ENCODE data around the gene TGFBR3L.
"Not testable (repeated sequence)": the region's sequence is repeated elsewhere in the genome, so short reads cannot be mapped to it uniquely, and the experiment has no call there.

TGFBR3L gene

GRCh38 chr19:7928334-7928706 is 13.7 kb downstream of the TGFBR3L start:
- no peak for DNase-seq (ENCODE audit: low spot score)

- peak; percentile 83 for DNase-seq (ENCODE audit: low spot score)
Observed at GRCh38 chr19:7928741-7929701, 14.4 kb downstream of the TGFBR3L start.

GRCh38 chr19:7930030-7930429 is 15.4 kb downstream of the TGFBR3L start:
- not testable (repeated sequence) for DNase-seq (ENCODE audit: low spot score)

GRCh38 chr19:7930765-7931164 is 16.1 kb downstream of the TGFBR3L start:
- no peak for DNase-seq (ENCODE audit: low spot score)

GRCh38 chr19:7931221-7932061 is 16.8 kb downstream of the TGFBR3L start:
- DNase-seq (ENCODE audit: low spot score), result no peak

GRCh38 chr19:7932276-7932929 is 17.8 kb downstream of the TGFBR3L start:
- no peak for DNase-seq (ENCODE audit: low spot score)

- no peak for DNase-seq (ENCODE audit: low spot score)
Observed at GRCh38 chr19:7932930-7933300, 18.3 kb downstream of the TGFBR3L start.

GRCh38 chr19:7933411-7933810 is 18.8 kb downstream of the TGFBR3L start:
- no peak for DNase-seq (ENCODE audit: low spot score)

- DNase-seq (ENCODE audit: low spot score), result no peak
Observed at GRCh38 chr19:7933828-7934725, 19.4 kb downstream of the TGFBR3L start.

- DNase-seq (ENCODE audit: low spot score), result no peak
Observed at GRCh38 chr19:7934766-7935165, 20.1 kb downstream of the TGFBR3L start.

GRCh38 chr19:7940841-7941240 is 26.2 kb downstream of the TGFBR3L start:
- DNase-seq (ENCODE audit: low spot score), result no peak

GRCh38 chr19:7941895-7942596 is 27.4 kb downstream of the TGFBR3L start:
- DNase-seq (ENCODE audit: low spot score), result no peak

- DNase-seq (ENCODE audit: low spot score), result no peak
Observed at GRCh38 chr19:7942981-7943443, 28.4 kb downstream of the TGFBR3L start.

- DNase-seq (ENCODE audit: low spot score), result peak; percentile 98
Observed at GRCh38 chr19:7943444-7944176, 29.0 kb downstream of the TGFBR3L start, which contains the start of gene TIMM44. TSS of gene TIMM44 (minus strand) at chr19:7943666. CDS start at chr19:7943651, 15 bp downstream.

- peak; percentile 84 for DNase-seq (ENCODE audit: low spot score)
Observed at GRCh38 chr19:7944177-7944761, 29.6 kb downstream of the TGFBR3L start.

GRCh38 chr19:7947939-7948338 is 33.3 kb downstream of the TGFBR3L start:
- DNase-seq (ENCODE audit: low spot score), result no peak

- DNase-seq (ENCODE audit: low spot score), result no peak
Observed at GRCh38 chr19:7953060-7953459, 38.4 kb downstream of the TGFBR3L start.

- DNase-seq (ENCODE audit: low spot score), result no peak
Observed at GRCh38 chr19:7953576-7953975, 38.9 kb downstream of the TGFBR3L start.

- DNase-seq (ENCODE audit: low spot score), result no peak
Observed at GRCh38 chr19:7955696-7956095, 41.1 kb downstream of the TGFBR3L start.
